ENCODE data around the gene C14orf132.
A peak's percentile ranks its signal among the peaks of the same experiment; 100 is the strongest.

Gene C14orf132

DNA sequence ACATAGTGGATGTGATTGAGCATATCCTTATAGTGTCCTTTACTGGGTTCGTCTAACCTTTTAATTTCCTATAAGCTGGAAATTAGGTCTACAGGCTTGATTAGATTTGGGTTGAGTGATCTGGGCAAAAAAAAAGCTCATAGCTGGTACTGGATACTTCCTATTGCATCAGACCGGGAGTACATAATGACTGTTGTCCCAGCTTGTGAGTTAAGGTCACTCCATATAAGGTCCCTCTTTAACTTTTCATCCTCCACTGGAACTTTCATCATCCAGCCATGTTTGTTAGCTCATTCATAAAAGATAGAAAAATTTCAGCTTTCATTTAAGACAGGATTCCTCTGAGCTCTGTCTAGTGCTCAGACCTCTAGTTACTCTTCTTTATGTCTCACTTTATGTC is 80.8 kb downstream of the C14orf132 start:
- no peak for DNase-seq (ENCODE audit: low read depth)

DNA sequence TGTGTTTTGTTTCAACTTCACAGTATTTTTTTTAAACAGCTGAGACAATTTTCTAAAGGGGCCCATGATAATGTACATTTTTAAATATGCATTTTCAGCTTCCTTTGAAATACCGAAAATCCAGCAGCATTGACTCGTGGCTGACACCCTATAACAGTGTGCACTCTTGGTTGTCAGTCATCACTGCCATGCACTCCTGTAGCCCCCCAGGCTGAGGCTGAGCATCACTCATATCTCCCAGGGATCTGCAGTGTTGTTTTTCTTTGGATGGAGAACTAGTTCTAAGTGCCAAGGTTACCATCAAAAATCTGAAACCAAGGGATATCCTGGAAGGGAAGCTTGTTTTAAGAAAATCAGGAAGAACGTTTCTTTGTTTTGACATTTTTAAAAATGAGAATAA is 81.2 kb downstream of the C14orf132 start:
- DNase-seq (ENCODE audit: low read depth): no peak

DNA sequence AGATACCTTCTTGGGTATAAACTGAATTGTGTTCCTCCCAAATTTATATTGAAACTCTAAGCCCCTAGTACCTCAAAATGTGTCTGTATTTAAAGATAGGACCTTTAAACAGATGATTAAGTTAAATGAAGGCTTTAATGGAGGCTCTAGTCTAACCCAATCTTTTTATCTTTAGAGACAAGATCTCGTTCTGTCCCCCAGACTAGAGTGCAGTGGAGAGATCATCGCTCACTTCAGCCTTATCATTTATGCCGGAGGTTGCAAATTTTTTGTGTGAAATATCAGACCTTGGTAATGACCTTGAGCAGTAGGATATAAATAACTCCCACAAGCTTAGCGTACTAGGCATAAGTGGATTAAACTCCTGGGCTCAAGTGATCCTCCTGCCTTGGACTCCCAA is 81.8 kb downstream of the C14orf132 start:
- no peak for DNase-seq (ENCODE audit: low read depth)

DNA sequence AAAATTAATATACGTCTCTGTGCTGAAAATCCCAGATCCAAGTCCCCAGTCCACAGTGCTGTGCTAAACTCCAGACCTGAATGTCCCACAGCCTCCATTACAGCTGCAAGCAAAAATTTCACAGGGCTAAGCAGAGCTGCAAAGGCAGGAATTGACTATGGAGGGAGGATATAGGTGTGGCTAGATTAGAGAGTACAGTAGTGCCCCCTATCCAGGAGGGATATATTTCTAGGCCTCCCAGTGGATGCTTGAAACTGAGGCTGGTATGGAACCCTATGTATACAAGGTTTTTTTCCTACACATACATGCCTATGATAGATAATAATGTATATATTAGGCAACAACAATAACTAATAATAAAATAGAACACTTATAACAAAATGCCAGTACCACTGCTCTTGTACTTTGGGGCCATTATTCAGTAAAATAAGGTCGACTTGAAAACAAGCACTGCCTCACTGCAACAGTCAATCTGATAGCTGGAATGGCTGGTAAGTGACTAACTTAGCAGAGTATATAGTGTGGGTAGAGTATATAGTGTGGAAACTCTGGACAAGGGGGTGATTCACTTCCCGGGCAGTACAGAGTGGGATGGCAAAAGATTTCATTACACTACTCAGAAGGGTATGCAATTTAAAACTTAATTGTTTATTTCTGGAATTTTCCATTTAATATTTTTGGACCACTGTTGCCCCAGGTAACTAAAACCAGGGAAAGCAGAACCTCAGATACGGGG is 82.7 kb downstream of the C14orf132 start:
- DNase-seq (ENCODE audit: low read depth): no peak

DNA sequence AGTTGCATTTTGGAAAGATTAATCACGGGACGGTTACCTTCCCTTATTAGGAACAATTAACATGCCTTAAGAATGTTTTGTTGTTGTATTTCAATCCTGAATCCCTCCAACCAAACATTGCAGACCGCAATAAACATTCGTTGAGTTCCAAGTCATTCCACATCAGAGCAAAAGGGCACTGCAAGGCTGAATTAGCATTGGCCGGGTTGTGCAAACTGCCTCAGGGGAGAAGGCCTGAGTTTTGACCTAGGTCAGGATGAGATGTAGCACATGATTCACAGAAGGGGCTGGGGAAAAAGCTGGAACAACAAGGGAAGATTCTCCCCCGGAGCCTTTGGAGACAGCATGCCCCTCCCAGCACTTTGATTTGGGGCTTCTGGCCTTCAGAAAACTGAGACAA is 83.3 kb downstream of the C14orf132 start:
- peak; percentile 65 for DNase-seq (ENCODE audit: low read depth)

DNA sequence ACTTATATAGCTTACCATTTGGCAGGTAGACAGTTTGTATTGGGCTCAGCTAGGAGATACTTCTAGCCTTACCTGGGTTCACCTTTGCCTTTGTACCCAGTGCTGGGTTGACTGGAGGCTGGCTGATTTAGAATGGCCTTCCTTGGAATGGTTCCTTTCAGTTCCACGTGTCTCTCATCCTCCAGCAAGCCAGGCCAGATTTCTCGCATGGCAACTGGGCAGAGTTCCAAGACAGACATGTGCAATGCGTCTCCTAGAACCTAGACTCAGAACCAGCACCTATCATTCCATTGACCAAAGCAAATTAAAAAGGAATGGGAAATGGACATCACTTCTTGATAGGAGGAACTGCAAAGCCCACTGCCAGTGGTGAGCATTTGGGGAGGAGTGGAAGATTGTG is 86.4 kb downstream of the C14orf132 start:
- DNase-seq (ENCODE audit: low read depth): no peak

DNA sequence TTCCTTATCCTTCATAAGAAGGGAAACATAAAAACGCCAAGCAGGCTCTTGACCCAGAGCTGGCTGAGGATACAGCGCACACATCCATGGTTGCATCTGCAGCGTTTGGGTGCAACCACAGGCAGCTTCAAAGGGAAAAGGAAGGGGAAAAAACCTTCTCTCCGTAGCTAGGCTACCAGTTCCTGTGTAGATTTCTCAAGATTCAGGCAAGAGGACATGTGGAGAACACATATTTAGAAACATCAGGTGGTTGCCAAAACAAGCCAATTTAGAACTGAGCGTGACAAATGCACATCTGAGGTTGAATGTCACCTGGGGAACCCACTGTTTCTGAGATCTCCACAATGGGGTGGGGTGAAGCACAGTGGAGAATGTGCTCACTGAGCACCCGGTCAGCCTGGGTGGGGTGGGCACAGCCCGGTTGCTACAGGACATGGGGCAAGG is 87.2 kb downstream of the C14orf132 start:
- DNase-seq (ENCODE audit: low read depth): no peak

DNA sequence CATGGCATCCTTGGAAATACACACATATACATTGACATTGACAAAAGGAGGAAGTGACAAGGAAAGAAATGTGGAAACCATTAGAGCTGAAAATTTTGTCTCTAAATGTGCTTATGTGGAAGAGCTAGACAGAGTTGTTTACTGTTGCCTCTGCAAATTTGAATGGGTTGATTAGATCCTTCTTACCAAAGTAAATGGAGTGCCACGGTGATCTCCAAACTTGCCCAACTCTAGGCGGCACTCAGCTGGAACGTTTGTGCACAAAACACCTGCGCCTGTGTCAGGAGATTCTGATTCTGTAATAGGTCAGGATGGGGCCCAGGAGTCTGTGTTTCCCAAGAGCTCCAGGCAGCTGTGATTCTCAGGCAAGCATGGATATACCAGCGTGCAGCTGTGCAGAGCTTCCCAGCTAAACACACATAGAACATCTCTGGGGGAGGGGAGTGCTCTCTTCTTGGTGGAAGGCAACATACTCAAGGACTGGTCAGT is 87.7 kb downstream of the C14orf132 start:
- no peak for DNase-seq (ENCODE audit: low read depth)

DNA sequence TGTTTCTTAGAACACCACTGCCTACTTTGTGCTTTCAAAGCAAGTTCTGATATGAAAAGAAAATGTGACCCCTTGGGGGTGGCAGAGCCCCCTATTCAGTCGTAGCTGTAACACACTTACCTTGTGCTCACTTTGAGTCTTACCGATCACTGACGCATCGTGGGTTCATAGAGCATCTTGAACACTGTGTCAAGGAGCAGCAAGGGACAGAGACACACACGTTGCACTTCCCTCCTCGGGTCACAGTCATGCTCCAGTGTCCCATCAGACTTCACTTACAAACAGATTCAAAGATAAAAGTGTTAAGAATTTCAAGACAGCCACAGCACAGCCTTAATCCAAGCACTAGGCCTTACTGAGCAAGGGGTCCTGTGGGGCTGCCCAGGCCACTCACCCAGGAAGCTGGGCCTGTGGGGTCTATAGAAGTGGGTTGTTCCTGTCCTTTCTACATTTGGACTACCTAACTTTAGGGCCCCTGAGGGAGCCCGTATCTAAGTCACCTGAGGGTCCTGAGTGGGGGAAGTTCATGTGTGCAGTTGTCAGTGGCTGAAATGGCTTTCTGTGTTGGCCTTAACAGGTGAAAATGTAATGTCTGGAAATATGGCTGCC is 90.1 kb downstream of the C14orf132 start:
- no peak for DNase-seq (ENCODE audit: low read depth)

DNA sequence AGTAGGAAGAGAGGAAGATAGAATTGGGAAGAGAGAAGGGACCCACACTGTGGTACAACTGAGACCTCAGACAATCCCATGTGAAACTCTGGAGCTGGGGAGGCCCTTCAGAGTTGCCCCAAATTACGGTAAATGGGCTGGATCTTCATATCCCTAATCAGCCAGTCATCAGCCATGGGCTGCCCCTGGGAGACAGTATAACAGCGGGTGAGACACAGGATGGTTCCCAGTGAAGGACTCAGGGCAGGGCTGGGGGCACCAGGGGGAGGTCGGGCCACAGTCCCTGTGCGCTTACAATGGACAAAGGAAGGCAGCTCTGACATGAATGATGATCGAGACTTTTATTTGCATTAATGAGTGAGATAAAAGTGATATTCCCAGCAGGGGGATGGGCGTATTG is 91.2 kb downstream of the C14orf132 start:
- DNase-seq (ENCODE audit: low read depth): no peak

DNA sequence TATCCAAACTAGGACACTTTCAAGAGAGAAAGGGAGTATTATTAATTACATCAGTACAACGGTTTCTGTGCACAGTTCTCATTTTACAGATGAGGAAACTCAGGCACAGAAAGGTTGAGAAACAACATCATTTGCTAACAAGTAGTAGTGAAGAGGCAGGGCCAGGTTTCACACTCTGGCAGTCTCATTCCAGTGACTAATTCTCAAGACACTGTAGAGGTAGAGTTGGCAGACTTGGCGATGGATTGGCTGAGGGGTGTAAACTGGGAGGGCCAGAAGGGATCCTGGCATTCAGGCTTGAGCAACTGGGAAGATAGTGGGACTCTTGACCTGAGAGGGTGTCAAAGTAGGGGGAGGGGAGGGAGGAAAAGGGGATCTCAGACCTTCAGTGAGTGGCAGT is 91.7 kb downstream of the C14orf132 start:
- no peak for DNase-seq (ENCODE audit: low read depth)

DNA sequence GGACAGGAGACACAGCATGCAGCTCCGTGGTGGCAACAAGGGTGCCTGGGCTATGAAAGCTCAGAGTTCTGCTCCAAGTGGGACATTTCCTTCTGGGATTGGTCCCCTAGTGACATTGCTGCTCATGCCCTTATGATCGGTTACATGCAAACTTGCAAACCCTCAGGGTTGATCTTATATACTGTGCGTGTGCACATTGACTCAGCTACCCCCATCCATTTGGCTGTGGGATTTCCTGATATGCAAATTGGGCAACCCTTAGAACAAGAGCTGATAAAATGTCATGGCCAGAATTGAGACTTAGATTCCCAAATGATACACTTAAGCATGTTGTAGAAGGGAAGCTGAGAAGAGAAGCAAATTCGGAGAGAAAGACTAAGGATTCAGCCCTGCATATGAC is 92.7 kb downstream of the C14orf132 start:
- DNase-seq (ENCODE audit: low read depth): no peak

DNA sequence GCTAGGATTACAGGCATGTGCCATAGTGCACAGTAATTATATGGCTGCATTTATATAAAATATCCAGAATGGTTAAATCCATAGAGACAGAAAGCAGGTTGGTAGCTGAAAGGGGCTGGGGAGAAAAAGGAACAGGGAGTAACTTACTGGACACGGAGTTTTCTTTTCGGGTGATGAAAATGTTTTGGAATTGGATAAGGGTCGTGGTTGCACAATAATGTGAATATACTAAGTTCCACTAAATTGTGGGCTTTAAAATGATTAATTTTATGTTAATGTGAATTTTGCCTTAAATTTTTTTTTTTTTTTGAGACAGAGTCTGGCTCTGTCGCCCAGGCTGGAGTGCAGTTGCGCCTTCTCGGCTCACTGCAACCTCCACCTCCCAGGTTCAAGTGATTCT is 95.3 kb downstream of the C14orf132 start:
- DNase-seq (ENCODE audit: low read depth): no peak

DNA sequence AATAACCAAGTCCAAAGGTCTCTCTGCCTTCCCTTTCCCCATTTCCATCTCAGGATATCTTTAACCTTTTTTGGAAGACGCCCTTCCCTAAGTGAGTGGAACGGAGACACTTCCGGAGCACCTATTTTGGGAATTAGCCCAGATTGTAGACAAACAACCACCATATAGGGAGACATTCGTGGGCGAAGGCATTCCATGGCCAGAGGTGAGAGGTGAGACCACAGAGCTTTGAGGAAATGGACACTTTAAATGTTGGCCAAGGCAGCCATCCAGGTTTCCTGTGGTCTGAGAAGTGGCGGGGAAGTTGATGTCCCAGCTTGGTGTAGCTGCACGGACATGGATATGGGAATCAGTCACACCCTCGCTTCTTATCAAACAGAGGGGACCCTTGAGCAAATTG is 96.1 kb downstream of the C14orf132 start:
- DNase-seq (ENCODE audit: low read depth): no peak

DNA sequence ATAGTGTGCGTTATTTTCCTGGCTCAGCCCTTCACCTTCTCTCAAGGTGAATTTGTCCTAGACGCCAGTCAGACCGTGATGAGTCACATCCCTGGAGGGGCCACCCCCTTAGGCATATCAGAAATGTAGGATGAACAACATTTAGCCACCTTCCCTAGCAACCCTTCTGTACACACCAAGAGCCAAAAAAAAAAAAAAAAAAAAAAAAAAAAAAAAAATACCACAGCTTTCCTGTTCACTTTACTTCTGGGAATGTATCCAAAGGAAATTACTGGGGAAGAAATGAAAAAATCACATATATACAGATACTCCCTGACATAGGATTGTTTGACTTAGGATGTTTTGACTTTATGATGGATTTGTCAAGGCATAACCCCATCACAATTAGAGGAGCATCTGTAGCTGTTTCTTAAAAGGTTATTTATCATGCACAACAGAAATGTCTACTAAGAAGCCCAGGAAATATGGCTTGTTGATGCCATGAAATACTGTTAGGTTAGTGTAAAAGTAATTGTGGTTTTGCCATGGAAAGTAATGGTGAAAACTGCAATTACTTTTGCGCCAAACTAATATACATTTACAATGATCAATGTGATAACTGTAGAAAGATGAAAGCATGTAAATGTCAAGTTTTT is 97.3 kb downstream of the C14orf132 start:
- DNase-seq (ENCODE audit: low read depth): no peak

DNA sequence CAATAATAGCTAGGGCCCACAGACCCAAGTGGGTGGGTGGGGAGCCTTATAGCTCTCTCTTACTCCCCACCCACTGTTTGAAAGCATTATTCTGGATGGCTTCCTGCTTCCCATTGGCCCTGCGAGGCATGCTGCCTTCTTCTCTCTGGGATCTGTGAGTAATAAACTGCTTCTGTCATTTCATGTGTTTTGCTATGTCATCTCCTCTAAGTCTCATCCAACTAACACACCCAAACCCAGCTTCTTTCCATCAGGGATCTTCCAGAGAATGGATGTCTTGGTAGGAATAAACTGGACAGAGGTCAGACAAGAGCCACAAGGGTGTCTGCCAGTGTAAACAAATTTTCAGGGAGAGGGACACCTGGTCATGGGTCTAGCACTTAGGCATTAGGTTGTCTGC is 99.1 kb downstream of the C14orf132 start:
- DNase-seq (ENCODE audit: low read depth): no peak

DNA sequence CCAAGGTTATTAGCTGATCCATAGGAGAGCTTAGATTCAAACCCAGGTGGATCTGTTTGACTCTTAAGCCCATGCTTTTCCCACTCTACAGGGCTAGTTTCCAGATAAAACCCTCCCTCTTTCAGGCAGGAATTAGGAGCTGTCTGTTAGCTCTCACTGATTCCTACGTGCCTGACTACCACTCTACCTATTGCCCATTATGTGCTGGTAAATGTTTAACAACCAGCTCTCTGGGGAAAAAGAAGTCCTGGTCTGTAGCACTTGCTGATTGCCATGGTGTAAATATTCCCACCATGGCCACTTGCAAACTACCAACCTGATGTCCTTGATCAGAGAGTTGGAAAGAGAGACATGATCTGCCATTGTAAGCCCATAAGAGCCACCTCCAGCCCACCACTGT is 100.0 kb downstream of the C14orf132 start:
- DNase-seq (ENCODE audit: low read depth): no peak

DNA sequence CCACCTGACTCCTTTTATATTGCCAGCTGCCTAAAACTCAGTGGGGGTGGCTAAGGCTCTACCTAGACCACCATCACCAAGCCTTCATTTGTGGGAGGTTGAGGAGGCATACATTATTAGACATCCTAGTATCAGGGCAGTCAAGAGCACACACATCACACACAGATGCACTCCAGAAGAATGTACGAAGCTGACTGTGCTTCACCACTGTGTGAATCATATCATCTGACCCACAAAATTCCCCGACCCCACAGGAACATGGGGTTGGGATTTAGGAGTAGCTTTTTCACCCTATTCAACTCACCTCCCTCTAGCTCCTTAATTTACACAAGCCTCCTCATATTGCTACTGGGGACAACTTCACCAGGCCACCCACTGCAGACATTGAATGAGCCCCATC is 100.7 kb downstream of the C14orf132 start:
- DNase-seq (ENCODE audit: low read depth): no peak

DNA sequence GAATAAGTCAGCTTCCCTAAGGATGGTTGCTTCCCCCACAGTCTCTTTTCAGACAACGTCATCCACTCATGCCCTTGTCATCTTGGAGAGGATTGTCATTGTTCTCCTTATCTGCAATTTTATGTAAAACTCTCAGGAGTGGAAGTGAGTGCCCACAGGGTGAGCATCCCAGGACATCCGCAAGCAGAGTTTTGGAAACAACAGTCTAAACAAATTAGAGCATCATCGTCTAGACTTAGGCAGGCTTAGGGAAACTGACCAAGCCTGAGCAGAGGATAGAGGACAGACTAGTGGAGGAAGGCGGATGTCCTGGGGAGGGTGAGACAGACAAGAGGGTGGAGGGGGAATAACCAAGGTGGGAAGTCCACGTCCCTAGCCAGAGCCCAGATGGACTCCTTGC is 101.8 kb downstream of the C14orf132 start:
- no peak for DNase-seq (ENCODE audit: low read depth)

All from non-pigmented ciliary epithelial cell (primary cell).